Stomach (tissue), 4 donors: Measurements from ENCODE around the gene GABRP.

Source experiments
- POLR2AphosphoS5 ChIP-seq, 3 donors: sonication (generic); formaldehyde crosslinking; IDR thresholded peaks; one replicate each; pipeline ENCODE4 v1.6.1; 2016; ENCODE audit warnings: antibody characterized with exemption in 3 of 3
- TF ChIP-seq, protein P1 (sequence below), 7 experiments: fragments of 450-650 bp in 4 of 7; fragments of 200-600 bp in 3 of 7; sonication (generic) in 3 of 7; IDR thresholded peaks; one replicate each; pipeline ENCODE4 v1.5.1; 2016 to 2019; ENCODE audit warnings: antibody characterized with exemption in 7 of 7, control low read depth in 2 of 7, mild to moderate bottlenecking in 1 of 7

DNA sequence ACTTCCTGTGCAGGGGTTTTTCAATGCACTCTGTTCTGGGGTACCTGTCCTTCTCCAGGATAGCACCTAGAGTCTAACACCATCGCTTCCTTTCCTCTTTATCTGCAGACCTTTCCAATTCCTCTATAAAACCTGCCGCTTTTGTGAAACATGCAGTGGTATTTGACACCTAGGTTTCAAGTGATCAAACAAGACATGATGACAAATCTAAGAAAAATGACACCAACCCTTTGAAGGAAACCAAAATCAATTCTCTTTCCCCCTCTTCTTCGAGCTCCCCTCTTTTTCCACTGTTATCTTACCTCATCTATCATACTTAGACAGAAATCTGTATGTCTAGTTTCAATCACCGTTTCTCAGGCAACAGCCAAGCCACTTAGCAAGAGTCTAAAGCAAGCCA lies 52.7 kb downstream of the GABRP start:
- TF ChIP-seq, protein P1, sequence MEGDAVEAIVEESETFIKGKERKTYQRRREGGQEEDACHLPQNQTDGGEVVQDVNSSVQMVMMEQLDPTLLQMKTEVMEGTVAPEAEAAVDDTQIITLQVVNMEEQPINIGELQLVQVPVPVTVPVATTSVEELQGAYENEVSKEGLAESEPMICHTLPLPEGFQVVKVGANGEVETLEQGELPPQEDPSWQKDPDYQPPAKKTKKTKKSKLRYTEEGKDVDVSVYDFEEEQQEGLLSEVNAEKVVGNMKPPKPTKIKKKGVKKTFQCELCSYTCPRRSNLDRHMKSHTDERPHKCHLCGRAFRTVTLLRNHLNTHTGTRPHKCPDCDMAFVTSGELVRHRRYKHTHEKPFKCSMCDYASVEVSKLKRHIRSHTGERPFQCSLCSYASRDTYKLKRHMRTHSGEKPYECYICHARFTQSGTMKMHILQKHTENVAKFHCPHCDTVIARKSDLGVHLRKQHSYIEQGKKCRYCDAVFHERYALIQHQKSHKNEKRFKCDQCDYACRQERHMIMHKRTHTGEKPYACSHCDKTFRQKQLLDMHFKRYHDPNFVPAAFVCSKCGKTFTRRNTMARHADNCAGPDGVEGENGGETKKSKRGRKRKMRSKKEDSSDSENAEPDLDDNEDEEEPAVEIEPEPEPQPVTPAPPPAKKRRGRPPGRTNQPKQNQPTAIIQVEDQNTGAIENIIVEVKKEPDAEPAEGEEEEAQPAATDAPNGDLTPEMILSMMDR (IDR thresholded peaks at IDR 0.05), result no peak
- TF ChIP-seq POLR2AphosphoS5 (IDR thresholded peaks at IDR 0.05), result no peak
